ENCODE data around the gene IPO5.

- TF ChIP-seq CTCF (IDR thresholded peaks at IDR 0.05) (no peak), POLR2A (IDR thresholded peaks at IDR 0.05) (no peak)
Observed at GRCh38 chr13:98039964-98040363, 86.5 kb downstream of the IPO5 start.
